ENCODE results near the gene AGMO.
A peak's percentile ranks its signal among the peaks of the same experiment; 100 is the strongest.

Gene AGMO

GRCh38 chr7:15215616-15216015 is 346.2 kb downstream of the AGMO start:
- Histone ChIP-seq H2AFZ (ENCODE audit: low read length) (peak overlapping the region; percentile 33; the same call in 1 of the 2 replicates), H3K4me2 (ENCODE audit: low read depth, low read length, poor library complexity, severe bottlenecking) (peak overlapping the region; percentile 52), H3F3A (ENCODE audit: low read depth) (0 out of 2 replicates have a peak, but pooled peaks cover 2% of the 10 kb centered on the region), H4K20me1 (ENCODE audit: insufficient read depth, low read length, poor library complexity, severe bottlenecking) (no peaks in the 10 kb centered on the region), H3K36me3 (ENCODE audit: insufficient read depth, low read length) (no peaks in the 10 kb centered on the region), H3K4me3 (ENCODE audit: low read length, poor library complexity, severe bottlenecking) (no peak overlapping the region), H3K9ac (ENCODE audit: low read depth, low read length, poor library complexity, severe bottlenecking) (no peak overlapping the region), H3K9me3 (ENCODE audit: insufficient read depth, low read depth, low read length) (no peaks in the 10 kb centered on the region), H3K4me1 (ENCODE audit: insufficient read depth, low read length, poor library complexity, severe bottlenecking) (peaks cover 70% of the 10 kb centered on the region), H3K27me3 (ENCODE audit: insufficient read depth, low read length, poor library complexity, severe bottlenecking) (no peaks in the 10 kb centered on the region), H3K9me2 (replicated peaks; ENCODE audit: low read depth, low read length) (no peaks in the 10 kb centered on the region), H3K79me2 (ENCODE audit: insufficient read depth, low read length) (no peaks in the 10 kb centered on the region)
- TF ChIP-seq EZH2phosphoT487 (IDR thresholded peaks at IDR 0.05; ENCODE audit: borderline replicate concordance) = no peak
- TF ChIP-seq, protein P1, sequence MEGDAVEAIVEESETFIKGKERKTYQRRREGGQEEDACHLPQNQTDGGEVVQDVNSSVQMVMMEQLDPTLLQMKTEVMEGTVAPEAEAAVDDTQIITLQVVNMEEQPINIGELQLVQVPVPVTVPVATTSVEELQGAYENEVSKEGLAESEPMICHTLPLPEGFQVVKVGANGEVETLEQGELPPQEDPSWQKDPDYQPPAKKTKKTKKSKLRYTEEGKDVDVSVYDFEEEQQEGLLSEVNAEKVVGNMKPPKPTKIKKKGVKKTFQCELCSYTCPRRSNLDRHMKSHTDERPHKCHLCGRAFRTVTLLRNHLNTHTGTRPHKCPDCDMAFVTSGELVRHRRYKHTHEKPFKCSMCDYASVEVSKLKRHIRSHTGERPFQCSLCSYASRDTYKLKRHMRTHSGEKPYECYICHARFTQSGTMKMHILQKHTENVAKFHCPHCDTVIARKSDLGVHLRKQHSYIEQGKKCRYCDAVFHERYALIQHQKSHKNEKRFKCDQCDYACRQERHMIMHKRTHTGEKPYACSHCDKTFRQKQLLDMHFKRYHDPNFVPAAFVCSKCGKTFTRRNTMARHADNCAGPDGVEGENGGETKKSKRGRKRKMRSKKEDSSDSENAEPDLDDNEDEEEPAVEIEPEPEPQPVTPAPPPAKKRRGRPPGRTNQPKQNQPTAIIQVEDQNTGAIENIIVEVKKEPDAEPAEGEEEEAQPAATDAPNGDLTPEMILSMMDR (conservative IDR thresholded peaks at IDR 0.05; ENCODE audit: low read length) = no peak

GRCh38 chr7:15214976-15215375 is 346.8 kb downstream of the AGMO start:
- H3K9ac ChIP-seq (ENCODE audit: low read depth, low read length, poor library complexity, severe bottlenecking) = peak overlapping the region; percentile 3
- no peaks in the 10 kb centered on the region for H4K20me1 ChIP-seq (ENCODE audit: insufficient read depth, low read length, poor library complexity, severe bottlenecking)
- H3K4me2 ChIP-seq (ENCODE audit: low read depth, low read length, poor library complexity, severe bottlenecking) = peak overlapping the region; percentile 52
- H3K9me2 ChIP-seq (replicated peaks; ENCODE audit: low read depth, low read length) = no peaks in the 10 kb centered on the region
- H3K9me3 ChIP-seq (ENCODE audit: insufficient read depth, low read depth, low read length) = no peaks in the 10 kb centered on the region
- H2AFZ ChIP-seq (ENCODE audit: low read length) = no peak overlapping the region
- H3K27me3 ChIP-seq (ENCODE audit: insufficient read depth, low read length, poor library complexity, severe bottlenecking) = no peaks in the 10 kb centered on the region
- no peaks in the 10 kb centered on the region for H3K79me2 ChIP-seq (ENCODE audit: insufficient read depth, low read length)
- peaks cover 66% of the 10 kb centered on the region for H3K4me1 ChIP-seq (ENCODE audit: insufficient read depth, low read length, poor library complexity, severe bottlenecking)
- 0 out of 2 replicates have a peak, but pooled peaks cover 2% of the 10 kb centered on the region for H3F3A ChIP-seq (ENCODE audit: low read depth)
- H3K4me3 ChIP-seq (ENCODE audit: low read length, poor library complexity, severe bottlenecking) = peak overlapping the region; percentile 36
- TF ChIP-seq, protein P1 (conservative IDR thresholded peaks at IDR 0.05; ENCODE audit: low read length) = no peak
- no peak for TF ChIP-seq EZH2phosphoT487 (IDR thresholded peaks at IDR 0.05; ENCODE audit: borderline replicate concordance)
- no peaks in the 10 kb centered on the region for H3K36me3 ChIP-seq (ENCODE audit: insufficient read depth, low read length)

GRCh38 chr7:15213093-15213492 is 348.7 kb downstream of the AGMO start:
- no peaks in the 10 kb centered on the region for H3K9me2 ChIP-seq (replicated peaks; ENCODE audit: low read depth, low read length)
- no peaks in the 10 kb centered on the region for H3F3A ChIP-seq (ENCODE audit: low read depth)
- TF ChIP-seq, protein P1 (conservative IDR thresholded peaks at IDR 0.05; ENCODE audit: low read length) = no peak
- no peak for TF ChIP-seq EZH2phosphoT487 (IDR thresholded peaks at IDR 0.05; ENCODE audit: borderline replicate concordance)
- H4K20me1 ChIP-seq (ENCODE audit: insufficient read depth, low read length, poor library complexity, severe bottlenecking) = no peaks in the 10 kb centered on the region
- H3K4me3 ChIP-seq (ENCODE audit: low read length, poor library complexity, severe bottlenecking) = no peak overlapping the region
- no peaks in the 10 kb centered on the region for H3K36me3 ChIP-seq (ENCODE audit: insufficient read depth, low read length)
- H3K27me3 ChIP-seq (ENCODE audit: insufficient read depth, low read length, poor library complexity, severe bottlenecking) = no peaks in the 10 kb centered on the region
- H3K4me2 ChIP-seq (ENCODE audit: low read depth, low read length, poor library complexity, severe bottlenecking) = no peak overlapping the region
- no peaks in the 10 kb centered on the region for H3K79me2 ChIP-seq (ENCODE audit: insufficient read depth, low read length)
- no peak overlapping the region for H2AFZ ChIP-seq (ENCODE audit: low read length)
- no peak overlapping the region for H3K9ac ChIP-seq (ENCODE audit: low read depth, low read length, poor library complexity, severe bottlenecking)
- peaks cover 49% of the 10 kb centered on the region for H3K4me1 ChIP-seq (ENCODE audit: insufficient read depth, low read length, poor library complexity, severe bottlenecking)
- no peaks in the 10 kb centered on the region for H3K9me3 ChIP-seq (ENCODE audit: insufficient read depth, low read depth, low read length)

Data from Loucy (cell line).